Subcutaneous adipose tissue (tissue), 4 donors: ENCODE measurements around the gene ANKRD16. TPM values are rescaled to one million over a fixed set of nuclear protein-coding genes. Genes with fewer than 3 reads are reported as not detected.

Experiments used
- CTCF ChIP-seq: fragments of 450-650 bp; IDR thresholded peaks from one replicate; pipeline ENCODE4 v1.5.1; 2016; ENCODE audit warnings: low read depth, mild to moderate bottlenecking, control low read depth, antibody characterized with exemption, moderate library complexity
- total RNA-seq, 4 donors: library from RNA; depleted of rRNA; stranded (reverse); fragments of >200 nt; gene quantifications; one replicate each; pipeline ENCODE4 v1.1.0, GENCODE V29; 2016

Gene ANKRD16
- total RNA-seq, 4 donors from 2014 or later = 2.8 to 11.5 (median 5.8) TPM

GRCh38 chr10:5814110-5815107 lies 75.3 kb downstream of the ANKRD16 start:
- no peak for TF ChIP-seq CTCF

DNA sequence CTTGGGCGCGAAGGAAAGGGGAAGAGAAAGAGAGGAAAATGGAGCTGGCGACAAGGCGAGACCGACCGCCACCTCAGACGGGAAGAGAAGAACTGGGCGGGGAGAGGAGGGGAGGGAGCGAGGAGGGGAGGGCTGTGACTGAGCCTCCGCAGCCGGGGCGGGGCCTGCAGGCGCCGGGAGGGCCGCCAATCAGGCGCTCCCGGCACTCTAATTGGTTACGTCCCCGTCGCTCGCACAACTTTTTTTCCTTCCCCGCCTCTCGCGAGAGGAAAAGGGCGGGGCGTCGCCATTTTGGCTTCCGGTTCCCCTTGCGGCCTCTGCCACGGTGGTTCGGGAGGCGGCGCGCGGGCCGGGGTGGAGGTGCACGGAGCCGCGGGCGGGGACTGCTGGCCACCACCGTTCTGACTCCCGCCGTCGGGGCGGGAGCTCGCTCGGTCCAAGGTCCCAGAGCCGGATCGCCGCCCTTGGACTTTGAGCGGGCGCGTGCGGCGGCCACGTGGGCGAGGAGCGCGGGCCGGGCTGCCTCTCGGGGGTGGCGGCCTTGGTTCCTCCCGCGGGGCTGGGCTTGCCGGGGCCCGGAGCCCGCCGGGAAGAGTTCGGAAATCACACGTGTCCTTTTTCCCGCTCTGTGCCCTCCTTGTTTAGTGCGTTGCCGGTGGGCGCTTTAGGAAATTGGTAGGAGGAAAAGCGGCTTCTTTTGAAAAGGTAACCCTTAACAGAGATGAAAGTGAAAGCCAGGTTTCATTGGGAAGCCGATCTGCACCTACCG lies 76.2 kb downstream of the ANKRD16 start, which contains the start of gene GDI2:
Gene GDI2, minus strand, starts transcription at position 94 of the 769 bp plus-strand sequence. CDS start 176 bp downstream, outside the sequence.
- TF ChIP-seq CTCF = no peak

- TF ChIP-seq CTCF = no peak
Observed at GRCh38 chr10:5813091-5813340, 76.7 kb downstream of the ANKRD16 start.

- TF ChIP-seq CTCF = no peak
Observed at GRCh38 chr10:5812283-5813090, 77.2 kb downstream of the ANKRD16 start.

Other genes starting within 250 kb of the ANKRD16 start
- 10 to 100 TPM; 19.2 to 47.7 (median 31.2) TPM for gene ASB13, start 223.3 kb downstream of the ANKRD16 start, total RNA-seq
- gene TASOR2, start 205.1 kb downstream of the ANKRD16 start, total RNA-seq = 100 to 1,000 TPM in 1 of 4 donors, 10 to 100 TPM in 3; 39.4 to 101 (median 58.8) TPM
- 100 to 1,000 TPM; 228 to 348 (median 312) TPM for gene GDI2, start 76.5 kb downstream of the ANKRD16 start, total RNA-seq
- 100 to 1,000 TPM in 1 of 4 donors, 10 to 100 TPM in 3; 68.2 to 113 (median 75.7) TPM for gene FBH1, start 350 bp upstream of the ANKRD16 start, total RNA-seq
- 10 to 100 TPM; 14.4 to 62.2 (median 23.8) TPM for gene IL15RA, start 87.7 kb upstream of the ANKRD16 start, total RNA-seq
- 1 to 10 TPM in 2 of 4 donors, under 1 TPM in 1, not detected in 1; 0.34 to 2.4 (median 1.5) TPM for gene IL2RA, start 172.5 kb upstream of the ANKRD16 start, total RNA-seq
- 100 to 1,000 TPM in 2 of 4 donors, 10 to 100 TPM in 2; 42.3 to 134 (median 87.6) TPM for gene RBM17, start 199.1 kb upstream of the ANKRD16 start, total RNA-seq